CD4-positive, alpha-beta T cell treated with Interleukin-4 for 1 hour (primary cell): ENCODE data around the gene DHX57.

Experiments
- DNase-seq, 2 donors: peaks; one replicate each; pipeline ENCODE4 v3.0.0-alpha.2; 2020 to 2022

Gene DHX57, protein sequence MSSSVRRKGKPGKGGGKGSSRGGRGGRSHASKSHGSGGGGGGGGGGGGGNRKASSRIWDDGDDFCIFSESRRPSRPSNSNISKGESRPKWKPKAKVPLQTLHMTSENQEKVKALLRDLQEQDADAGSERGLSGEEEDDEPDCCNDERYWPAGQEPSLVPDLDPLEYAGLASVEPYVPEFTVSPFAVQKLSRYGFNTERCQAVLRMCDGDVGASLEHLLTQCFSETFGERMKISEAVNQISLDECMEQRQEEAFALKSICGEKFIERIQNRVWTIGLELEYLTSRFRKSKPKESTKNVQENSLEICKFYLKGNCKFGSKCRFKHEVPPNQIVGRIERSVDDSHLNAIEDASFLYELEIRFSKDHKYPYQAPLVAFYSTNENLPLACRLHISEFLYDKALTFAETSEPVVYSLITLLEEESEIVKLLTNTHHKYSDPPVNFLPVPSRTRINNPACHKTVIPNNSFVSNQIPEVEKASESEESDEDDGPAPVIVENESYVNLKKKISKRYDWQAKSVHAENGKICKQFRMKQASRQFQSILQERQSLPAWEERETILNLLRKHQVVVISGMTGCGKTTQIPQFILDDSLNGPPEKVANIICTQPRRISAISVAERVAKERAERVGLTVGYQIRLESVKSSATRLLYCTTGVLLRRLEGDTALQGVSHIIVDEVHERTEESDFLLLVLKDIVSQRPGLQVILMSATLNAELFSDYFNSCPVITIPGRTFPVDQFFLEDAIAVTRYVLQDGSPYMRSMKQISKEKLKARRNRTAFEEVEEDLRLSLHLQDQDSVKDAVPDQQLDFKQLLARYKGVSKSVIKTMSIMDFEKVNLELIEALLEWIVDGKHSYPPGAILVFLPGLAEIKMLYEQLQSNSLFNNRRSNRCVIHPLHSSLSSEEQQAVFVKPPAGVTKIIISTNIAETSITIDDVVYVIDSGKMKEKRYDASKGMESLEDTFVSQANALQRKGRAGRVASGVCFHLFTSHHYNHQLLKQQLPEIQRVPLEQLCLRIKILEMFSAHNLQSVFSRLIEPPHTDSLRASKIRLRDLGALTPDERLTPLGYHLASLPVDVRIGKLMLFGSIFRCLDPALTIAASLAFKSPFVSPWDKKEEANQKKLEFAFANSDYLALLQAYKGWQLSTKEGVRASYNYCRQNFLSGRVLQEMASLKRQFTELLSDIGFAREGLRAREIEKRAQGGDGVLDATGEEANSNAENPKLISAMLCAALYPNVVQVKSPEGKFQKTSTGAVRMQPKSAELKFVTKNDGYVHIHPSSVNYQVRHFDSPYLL (N-terminal part only)

DNA sequence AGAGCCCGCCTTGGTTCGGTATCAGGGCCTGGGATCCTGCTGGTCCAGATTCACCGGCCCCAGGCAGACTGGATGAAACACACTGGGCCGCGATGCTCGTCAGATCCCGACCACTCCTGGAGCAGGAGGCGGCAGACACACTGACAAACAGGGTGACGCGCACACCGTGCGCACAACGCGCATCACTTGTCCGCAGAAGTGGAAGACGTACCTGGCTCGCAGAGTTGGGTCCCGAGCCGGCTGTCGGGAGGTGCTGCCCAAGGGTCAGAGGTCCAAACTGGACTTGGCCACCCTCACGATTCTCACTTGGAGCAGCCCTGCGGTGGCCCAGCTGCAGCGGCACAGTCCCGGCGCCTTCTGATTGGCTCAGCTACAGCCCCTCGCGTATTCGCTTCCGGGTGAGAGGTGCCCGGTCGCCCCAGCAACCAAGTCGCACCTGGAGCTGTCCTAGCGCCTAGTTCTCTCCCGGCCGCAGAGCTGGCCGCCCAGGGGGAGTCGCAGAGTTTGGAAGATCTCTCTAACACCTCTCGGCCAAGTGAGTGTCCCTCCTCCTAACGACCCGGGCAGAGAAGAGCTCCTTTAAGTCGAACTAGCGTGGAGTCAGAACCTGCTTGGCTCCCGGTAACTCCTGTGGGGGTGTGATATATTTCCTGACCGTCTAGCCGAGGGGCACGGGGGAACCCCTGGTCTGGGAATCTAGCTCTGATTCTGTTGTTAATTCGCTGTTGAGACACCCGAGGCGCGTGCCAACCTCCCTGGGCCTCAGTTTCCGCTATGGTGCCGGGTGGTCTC, at the start of gene DHX57, which contains the start of gene MORN2:
TSS of gene DHX57 (minus strand) at position 359 of the 792 bp plus-strand sequence. CDS start 7,529 bp downstream, outside the sequence.
TSS of gene MORN2 (plus strand) at position 401 of the 792 bp plus-strand sequence.
- peak; percentile 81 to 84 for DNase-seq

- no peak for DNase-seq
These were observed 47.2 kb upstream of the DHX57 start for GRCh38 chr2:38922902-38923301.

DNA sequence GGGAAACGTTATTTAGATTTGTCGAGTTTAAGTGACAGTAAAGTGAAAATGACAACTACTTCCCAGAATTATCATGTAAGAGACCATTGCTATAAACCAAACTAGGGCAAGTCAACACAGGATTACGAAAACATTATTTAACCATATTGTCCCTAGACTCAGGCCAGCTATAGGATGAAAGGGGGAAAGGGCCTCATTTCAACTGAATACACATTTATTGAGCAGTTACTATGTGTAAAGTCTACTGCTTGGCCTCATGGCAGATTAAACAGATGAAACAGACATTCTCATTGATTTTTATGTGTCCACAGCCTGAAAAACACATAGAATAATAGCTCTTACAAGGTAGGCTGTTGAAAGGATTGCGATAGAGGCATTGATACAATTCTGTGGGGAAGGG, 46.7 kb upstream of the DHX57 start:
- no peak for DNase-seq

- DNase-seq: no peak
These were observed 36.9 kb upstream of the DHX57 start for GRCh38 chr2:38912619-38913018.

DNA sequence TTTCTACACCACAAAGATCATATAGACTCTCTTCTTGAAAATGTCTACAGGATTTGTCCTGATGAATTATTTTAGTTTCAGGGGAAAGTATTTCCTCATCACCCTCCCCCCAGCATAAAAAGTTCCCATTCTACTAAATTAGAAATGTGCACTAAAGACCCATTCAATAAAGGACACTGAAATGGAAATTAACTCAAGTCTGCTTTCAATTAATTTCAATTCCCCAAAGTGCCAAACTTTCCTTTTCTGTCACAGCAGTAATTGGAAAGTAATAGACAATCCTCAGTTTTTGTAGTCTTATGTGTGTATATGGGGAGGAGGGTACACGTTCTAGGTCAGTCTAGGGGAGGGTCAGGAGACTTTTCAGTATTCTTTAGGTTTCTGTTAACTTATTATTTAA, 35.5 kb upstream of the DHX57 start:
- no peak for DNase-seq

- DNase-seq: no peak
These were observed 34.1 kb upstream of the DHX57 start for GRCh38 chr2:38909872-38910271.

DNA sequence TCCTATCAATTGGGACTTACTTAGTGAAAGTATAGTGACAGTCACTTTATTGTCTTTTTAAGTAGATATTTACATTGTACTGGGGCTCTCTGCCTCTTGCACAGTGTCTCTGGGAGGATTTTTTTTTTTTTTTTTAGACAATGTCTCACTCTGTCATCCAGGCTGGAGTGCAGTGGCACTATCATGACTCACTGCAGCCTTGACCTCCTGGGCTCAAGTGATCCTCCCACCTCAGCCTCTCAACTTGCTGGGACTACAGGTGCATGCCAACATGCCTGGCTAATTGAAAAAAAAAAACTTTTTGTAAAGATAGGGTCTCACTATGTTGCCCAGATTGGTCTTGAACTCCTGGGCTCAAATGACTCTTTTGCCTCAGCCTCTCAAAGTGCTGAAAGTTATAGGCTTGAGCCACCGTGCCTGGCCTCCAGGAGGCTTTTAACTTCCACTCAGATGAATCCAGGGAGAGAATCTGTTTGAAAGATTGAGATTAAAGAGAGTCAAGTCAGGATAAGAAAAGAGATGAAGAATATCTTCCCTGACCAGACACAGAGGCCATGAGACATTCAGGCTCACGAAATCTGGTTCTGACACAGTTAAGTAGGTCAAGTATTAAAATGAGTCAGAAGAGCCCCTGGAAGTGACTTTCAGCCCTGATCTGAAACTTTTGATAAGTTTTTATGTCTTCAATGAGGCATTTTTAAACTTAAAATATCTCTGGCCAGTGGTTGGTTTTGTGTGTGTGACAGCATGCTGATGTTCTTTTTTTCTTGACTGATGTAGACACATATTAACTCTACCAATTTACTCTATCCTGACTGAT, 32.2 kb upstream of the DHX57 start:
- DNase-seq: no peak

GRCh38 chr2:38907242-38907641, 31.5 kb upstream of the DHX57 start:
- no peak for DNase-seq

GRCh38 chr2:38905251-38905650, 29.5 kb upstream of the DHX57 start:
- no peak for DNase-seq

DNA sequence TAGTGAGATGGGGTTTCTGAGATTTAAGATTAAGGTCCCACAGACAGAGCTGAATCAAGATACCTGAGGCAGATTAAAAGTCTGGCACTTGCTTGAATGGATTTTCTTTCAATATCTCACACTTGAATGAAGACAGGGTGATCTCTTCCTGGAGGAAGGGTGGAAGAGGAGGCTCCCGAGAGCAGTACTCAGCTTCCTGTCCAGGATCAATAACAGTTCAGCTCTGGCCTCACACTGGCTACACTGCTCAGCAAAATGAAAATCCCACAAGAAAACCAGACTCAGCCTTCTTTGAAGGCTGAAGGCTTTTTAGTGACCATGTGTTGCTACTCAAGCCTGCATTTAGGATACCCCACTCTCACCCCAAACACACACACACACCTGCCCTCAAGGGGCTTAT, 25.0 kb upstream of the DHX57 start:
- DNase-seq: no peak

- DNase-seq: no peak
These were observed 22.5 kb upstream of the DHX57 start for GRCh38 chr2:38898256-38898655.

DNA sequence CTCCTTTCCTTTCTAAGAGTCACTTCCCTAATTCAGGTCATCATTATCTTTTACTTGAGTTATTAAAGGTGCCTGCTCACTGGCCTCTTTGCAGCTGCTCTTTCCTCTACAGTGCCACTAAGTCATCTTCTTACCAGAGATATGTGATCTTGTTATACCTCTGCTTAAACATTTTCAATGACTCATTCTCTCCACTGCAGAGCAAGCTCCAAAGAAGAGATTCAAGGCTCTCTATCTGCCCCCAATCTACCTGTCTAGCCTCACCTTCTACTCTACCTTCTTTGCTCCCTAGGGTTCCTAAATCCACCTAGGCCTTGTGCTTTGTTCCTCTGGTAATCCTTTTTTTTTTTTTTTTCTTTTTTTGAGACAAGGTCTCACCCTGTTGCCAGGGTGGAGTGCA, 17.1 kb upstream of the DHX57 start:
- no peak for DNase-seq

GRCh38 chr2:38889575-38889974, 13.8 kb upstream of the DHX57 start, which contains the start of gene ARHGEF33:
Gene ARHGEF33 (plus strand): TSS chr2:38889875. CDS start chr2:38919448, 29,573 bp downstream.
- no peak for DNase-seq

- DNase-seq: no peak
These were observed 13.3 kb upstream of the DHX57 start for GRCh38 chr2:38889045-38889444.

- DNase-seq: no peak
These were observed 12.3 kb upstream of the DHX57 start for GRCh38 chr2:38887902-38888554.

GRCh38 chr2:38887347-38887746, 11.6 kb upstream of the DHX57 start:
- DNase-seq: no peak

GRCh38 chr2:38886063-38886462, 10.3 kb upstream of the DHX57 start:
- no peak for DNase-seq

- DNase-seq: no peak
These were observed 673 bp upstream of the DHX57 start for GRCh38 chr2:38876407-38876806.

GRCh38 chr2:38875227-38875575, 533 bp downstream of the DHX57 start:
- no peak for DNase-seq

GRCh38 chr2:38873763-38874162, 2.0 kb downstream of the DHX57 start:
- no peak for DNase-seq

- DNase-seq: no peak
These were observed 4.3 kb downstream of the DHX57 start for GRCh38 chr2:38871432-38871831.
